ENCODE measurements around the gene FPR1. TPM values are rescaled to one million over a fixed set of nuclear protein-coding genes. Genes with fewer than 3 reads are reported as not detected.
A peak's percentile ranks its signal among the peaks of the same experiment; 100 is the strongest.
"Not testable (repeated sequence)": the region's sequence is repeated elsewhere in the genome, so short reads cannot be mapped to it uniquely, and the experiment has no call there.

Gene FPR1
- total and polyA plus RNA-seq, 2 donors = 3.6 to 4.7 TPM

DNA sequence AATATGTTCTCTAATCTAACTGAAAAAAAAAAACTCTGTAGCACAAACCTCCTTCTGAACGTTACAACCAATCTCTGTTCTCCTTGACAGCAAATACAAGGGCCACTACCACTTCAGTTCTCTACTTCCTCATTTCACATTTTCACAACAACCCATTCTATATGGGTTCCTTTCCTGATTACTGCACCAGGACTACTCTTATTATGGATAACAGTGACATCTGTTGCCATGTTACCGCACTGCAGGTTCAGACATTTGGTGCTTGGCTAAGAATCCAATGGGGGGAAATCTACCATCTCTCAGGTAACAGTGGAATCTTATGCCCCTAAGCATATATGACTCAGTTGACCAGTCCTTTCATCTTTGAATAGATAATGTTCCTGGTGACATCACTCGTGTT is 31.7 kb upstream of the FPR1 start:
- Histone ChIP-seq H3K9me3 (ENCODE audit: control insufficient read depth in 2 of 2, insufficient read depth in 1 of 2, low read length in 1 of 2) (no peaks in the 10 kb centered on the region), H3K36me3 (ENCODE audit: control insufficient read depth in 2 of 2, insufficient read depth in 2 of 2, low read length in 1 of 2) (no peaks in the 10 kb centered on the region), H3K4me3 (ENCODE audit: low read length in 2 of 2) (no peak overlapping the region), H3K27ac (ENCODE audit: low read depth in 1 of 2, low read length in 1 of 2) (no peak overlapping the region), H3K4me1 (ENCODE audit: control insufficient read depth in 2 of 2, insufficient read depth in 2 of 2, low read length in 2 of 2) (no peaks in the 10 kb centered on the region), H3K27me3 (ENCODE audit: control insufficient read depth in 2 of 2, insufficient read depth in 1 of 2, low read length in 1 of 2) (no peaks in the 10 kb centered on the region)
- no peak for DNase-seq (ENCODE audit: low read depth in 6 of 9, low spot score in 9 of 9)
- 13% methylated on average over 3 of the region's 3 CpGs for WGBS

DNA sequence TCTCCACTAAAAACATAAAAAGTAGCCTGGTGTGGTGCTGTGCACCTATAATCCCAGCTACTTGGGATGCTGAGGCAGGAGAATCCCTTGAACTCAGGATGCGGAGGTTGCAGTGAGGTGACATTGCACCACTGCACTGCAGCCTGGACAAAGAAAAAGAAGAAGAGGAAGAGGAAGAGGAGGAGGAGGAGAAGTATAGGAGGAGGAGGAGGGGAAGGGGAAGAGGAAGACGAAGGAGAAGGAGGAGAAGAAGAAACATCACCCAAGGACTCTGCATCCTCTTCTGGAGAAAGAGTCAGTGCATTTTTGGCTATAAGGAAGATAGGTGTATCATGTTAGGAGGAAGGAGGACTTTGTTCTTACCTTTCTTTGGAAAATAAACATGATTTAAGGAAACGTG is 30.3 kb upstream of the FPR1 start:
- Histone ChIP-seq H3K4me3 (ENCODE audit: low read length in 2 of 2) (no peak overlapping the region), H3K27ac (ENCODE audit: low read depth in 1 of 2, low read length in 1 of 2) (no peak overlapping the region), H3K4me1 (ENCODE audit: control insufficient read depth in 2 of 2, insufficient read depth in 2 of 2, low read length in 2 of 2) (no peaks in the 10 kb centered on the region), H3K36me3 (ENCODE audit: control insufficient read depth in 2 of 2, insufficient read depth in 2 of 2, low read length in 1 of 2) (no peaks in the 10 kb centered on the region), H3K27me3 (ENCODE audit: control insufficient read depth in 2 of 2, insufficient read depth in 1 of 2, low read length in 1 of 2) (no peaks in the 10 kb centered on the region), H3K9me3 (ENCODE audit: control insufficient read depth in 2 of 2, insufficient read depth in 1 of 2, low read length in 1 of 2) (no peaks in the 10 kb centered on the region)
- WGBS = 64% methylated on average over 3 of the region's 3 CpGs
- no peak for DNase-seq (ENCODE audit: low read depth in 6 of 9, low spot score in 9 of 9)

DNA sequence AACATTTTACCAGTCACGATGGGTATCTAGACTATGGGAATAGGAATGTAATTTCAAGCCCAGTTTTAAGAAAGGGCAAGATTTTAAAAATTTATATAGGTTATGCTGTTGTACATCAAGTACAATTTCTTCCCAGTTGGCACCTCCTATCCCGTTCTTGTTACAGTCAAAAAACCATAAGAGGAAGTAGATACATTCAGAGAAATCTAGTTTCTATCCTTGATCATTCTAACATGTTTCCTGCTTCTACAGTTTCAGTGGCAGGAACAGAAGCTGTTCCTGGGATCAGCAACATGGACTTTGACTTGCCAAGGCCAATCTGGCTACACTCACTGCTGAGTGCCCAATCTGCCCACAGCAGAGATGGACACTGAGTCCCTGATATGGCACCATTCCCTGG is 28.6 kb upstream of the FPR1 start:
- WGBS = 43% methylated on average over 2 of the region's 2 CpGs
- H3K4me3 ChIP-seq (ENCODE audit: low read length in 2 of 2) = no peak overlapping the region
- no peak overlapping the region for H3K27ac ChIP-seq (ENCODE audit: low read depth in 1 of 2, low read length in 1 of 2)
- no peaks in the 10 kb centered on the region for H3K4me1 ChIP-seq (ENCODE audit: control insufficient read depth in 2 of 2, insufficient read depth in 2 of 2, low read length in 2 of 2)
- H3K27me3 ChIP-seq (ENCODE audit: control insufficient read depth in 2 of 2, insufficient read depth in 1 of 2, low read length in 1 of 2) = no peaks in the 10 kb centered on the region
- H3K36me3 ChIP-seq (ENCODE audit: control insufficient read depth in 2 of 2, insufficient read depth in 2 of 2, low read length in 1 of 2) = no peaks in the 10 kb centered on the region
- H3K9me3 ChIP-seq (ENCODE audit: control insufficient read depth in 2 of 2, insufficient read depth in 1 of 2, low read length in 1 of 2) = no peaks in the 10 kb centered on the region
- DNase-seq (ENCODE audit: low read depth in 6 of 9, low spot score in 9 of 9) = no peak

DNA sequence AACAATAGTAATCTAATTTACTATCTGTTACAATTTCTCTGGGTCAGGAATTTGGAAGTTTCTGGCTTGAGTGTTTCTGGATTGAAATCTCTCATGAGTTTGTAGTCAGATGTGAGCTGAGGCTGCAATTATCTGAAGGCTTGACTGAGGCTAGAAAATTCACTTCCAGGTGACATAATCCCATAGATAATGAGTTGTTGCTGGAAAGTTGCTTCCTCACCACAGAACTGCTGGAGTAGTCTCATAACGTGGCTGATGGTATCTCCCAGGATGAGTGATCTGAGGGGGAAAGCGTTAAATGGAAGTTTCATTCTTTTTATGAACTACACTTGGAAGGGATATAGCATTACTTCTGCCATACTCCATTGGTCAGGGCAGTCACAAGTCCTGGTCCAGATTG is 28.0 kb upstream of the FPR1 start:
- DNase-seq (ENCODE audit: low read depth in 6 of 9, low spot score in 9 of 9) = no peak
- 54% methylated on average over 2 of the region's 2 CpGs for WGBS
- H3K36me3 ChIP-seq (ENCODE audit: control insufficient read depth in 2 of 2, insufficient read depth in 2 of 2, low read length in 1 of 2) = no peaks in the 10 kb centered on the region
- no peaks in the 10 kb centered on the region for H3K27me3 ChIP-seq (ENCODE audit: control insufficient read depth in 2 of 2, insufficient read depth in 1 of 2, low read length in 1 of 2)
- no peak overlapping the region for H3K27ac ChIP-seq (ENCODE audit: low read depth in 1 of 2, low read length in 1 of 2)
- no peaks in the 10 kb centered on the region for H3K4me1 ChIP-seq (ENCODE audit: control insufficient read depth in 2 of 2, insufficient read depth in 2 of 2, low read length in 2 of 2)
- H3K4me3 ChIP-seq (ENCODE audit: low read length in 2 of 2) = no peak overlapping the region
- H3K9me3 ChIP-seq (ENCODE audit: control insufficient read depth in 2 of 2, insufficient read depth in 1 of 2, low read length in 1 of 2) = no peaks in the 10 kb centered on the region

DNA sequence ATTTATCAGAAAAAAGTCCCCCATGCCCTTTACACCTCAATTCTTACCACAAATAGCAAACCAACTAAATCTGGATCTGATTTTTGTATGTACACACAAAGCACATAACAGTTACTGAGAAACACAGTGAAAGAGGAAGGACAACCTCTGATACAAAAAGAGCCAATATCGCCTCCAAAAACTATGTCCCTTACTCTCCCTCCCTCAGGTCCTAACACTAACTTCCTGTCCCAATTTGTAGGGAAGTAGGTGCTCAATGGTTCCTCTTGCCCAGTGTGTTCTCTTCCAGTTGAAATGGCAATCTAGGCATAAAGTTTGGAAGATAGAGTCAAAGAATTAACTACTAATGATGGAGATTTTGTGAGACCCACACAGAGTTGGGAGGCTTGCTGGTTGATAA is 27.5 kb upstream of the FPR1 start:
- Histone ChIP-seq H3K9me3 (ENCODE audit: control insufficient read depth in 2 of 2, insufficient read depth in 1 of 2, low read length in 1 of 2) (no peaks in the 10 kb centered on the region), H3K27me3 (ENCODE audit: control insufficient read depth in 2 of 2, insufficient read depth in 1 of 2, low read length in 1 of 2) (no peaks in the 10 kb centered on the region), H3K4me1 (ENCODE audit: control insufficient read depth in 2 of 2, insufficient read depth in 2 of 2, low read length in 2 of 2) (no peaks in the 10 kb centered on the region), H3K36me3 (ENCODE audit: control insufficient read depth in 2 of 2, insufficient read depth in 2 of 2, low read length in 1 of 2) (no peaks in the 10 kb centered on the region), H3K27ac (ENCODE audit: low read depth in 1 of 2, low read length in 1 of 2) (no peak overlapping the region), H3K4me3 (ENCODE audit: low read length in 2 of 2) (no peak overlapping the region)
- 81% methylated on average over 1 of the region's 1 CpG for WGBS
- DNase-seq (ENCODE audit: low read depth in 6 of 9, low spot score in 9 of 9) = no peak

GRCh38 chr19:51777570-51778462 is 26.1 kb upstream of the FPR1 start:
- H3K27me3 ChIP-seq (ENCODE audit: control insufficient read depth in 2 of 2, insufficient read depth in 1 of 2, low read length in 1 of 2) = no peaks in the 10 kb centered on the region
- no peak overlapping the region for H3K27ac ChIP-seq (ENCODE audit: low read depth in 1 of 2, low read length in 1 of 2)

DNA sequence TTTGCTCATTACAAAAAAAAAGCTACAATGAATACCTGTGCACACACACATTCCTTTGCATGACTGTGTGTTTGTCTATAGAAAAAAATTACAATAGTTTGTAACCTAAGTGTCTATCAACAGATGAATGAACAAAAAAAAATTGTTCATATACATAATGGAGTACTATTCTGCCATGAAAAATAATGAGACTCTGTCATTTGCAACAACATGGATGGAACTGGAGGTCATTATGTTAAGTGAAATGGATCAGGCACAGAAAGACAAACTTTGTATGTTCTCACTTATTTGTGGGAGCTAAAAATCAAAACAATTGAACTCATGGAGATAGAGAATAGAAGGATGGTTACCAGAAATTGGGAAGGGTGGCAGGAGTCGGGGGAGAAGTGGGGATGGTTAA is 24.9 kb upstream of the FPR1 start:
- not testable (repeated sequence) for H3K36me3 ChIP-seq (ENCODE audit: control insufficient read depth in 2 of 2, insufficient read depth in 2 of 2, low read length in 1 of 2); H3K4me3 ChIP-seq (ENCODE audit: low read length in 2 of 2); H3K9me3 ChIP-seq (ENCODE audit: control insufficient read depth in 2 of 2, insufficient read depth in 1 of 2, low read length in 1 of 2); H3K4me1 ChIP-seq (ENCODE audit: control insufficient read depth in 2 of 2, insufficient read depth in 2 of 2, low read length in 2 of 2); H3K27me3 ChIP-seq (ENCODE audit: control insufficient read depth in 2 of 2, insufficient read depth in 1 of 2, low read length in 1 of 2); H3K27ac ChIP-seq (ENCODE audit: low read depth in 1 of 2, low read length in 1 of 2); DNase-seq (ENCODE audit: low read depth in 6 of 9, low spot score in 9 of 9)
- 98% methylated on average over 1 of the region's 1 CpG for WGBS

More at GRCh38 chr19:51777570-51778462, 26.1 kb upstream of the FPR1 start:
- H3K36me3 ChIP-seq (ENCODE audit: control insufficient read depth in 2 of 2, insufficient read depth in 2 of 2, low read length in 1 of 2) = no peaks in the 10 kb centered on the region
- DNase-seq (ENCODE audit: low read depth in 6 of 9, low spot score in 9 of 9) = peak; percentile 9 to 70 (median 52)
- 43% methylated on average over 23 of the region's 23 CpGs for WGBS
- no peaks in the 10 kb centered on the region for H3K9me3 ChIP-seq (ENCODE audit: control insufficient read depth in 2 of 2, insufficient read depth in 1 of 2, low read length in 1 of 2)
- no peaks in the 10 kb centered on the region for H3K4me1 ChIP-seq (ENCODE audit: control insufficient read depth in 2 of 2, insufficient read depth in 2 of 2, low read length in 2 of 2)
- H3K4me3 ChIP-seq (ENCODE audit: low read length in 2 of 2) = no peak overlapping the region

- Histone ChIP-seq H3K4me3 (ENCODE audit: low read length in 2 of 2) (no peak overlapping the region), H3K36me3 (ENCODE audit: control insufficient read depth in 2 of 2, insufficient read depth in 2 of 2, low read length in 1 of 2) (no peaks in the 10 kb centered on the region), H3K4me1 (ENCODE audit: control insufficient read depth in 2 of 2, insufficient read depth in 2 of 2, low read length in 2 of 2) (no peaks in the 10 kb centered on the region), H3K9me3 (ENCODE audit: control insufficient read depth in 2 of 2, insufficient read depth in 1 of 2, low read length in 1 of 2) (no peaks in the 10 kb centered on the region), H3K27ac (ENCODE audit: low read depth in 1 of 2, low read length in 1 of 2) (no peak overlapping the region), H3K27me3 (ENCODE audit: control insufficient read depth in 2 of 2, insufficient read depth in 1 of 2, low read length in 1 of 2) (no peaks in the 10 kb centered on the region)
- WGBS = 84% methylated on average over 6 of the region's 6 CpGs
- DNase-seq (ENCODE audit: low read depth in 6 of 9, low spot score in 9 of 9) = no peak
These were observed 21.3 kb upstream of the FPR1 start for GRCh38 chr19:51772977-51773376.

GRCh38 chr19:51771376-51772130 is 19.9 kb upstream of the FPR1 start:
- H3K4me3 ChIP-seq (ENCODE audit: low read length in 2 of 2) = no peak overlapping the region
- no peak overlapping the region for H3K27ac ChIP-seq (ENCODE audit: low read depth in 1 of 2, low read length in 1 of 2)
- H3K36me3 ChIP-seq (ENCODE audit: control insufficient read depth in 2 of 2, insufficient read depth in 2 of 2, low read length in 1 of 2) = no peaks in the 10 kb centered on the region
- no peak for DNase-seq (ENCODE audit: low read depth in 6 of 9, low spot score in 9 of 9)
- H3K27me3 ChIP-seq (ENCODE audit: control insufficient read depth in 2 of 2, insufficient read depth in 1 of 2, low read length in 1 of 2) = no peaks in the 10 kb centered on the region
- no peaks in the 10 kb centered on the region for H3K9me3 ChIP-seq (ENCODE audit: control insufficient read depth in 2 of 2, insufficient read depth in 1 of 2, low read length in 1 of 2)
- no peaks in the 10 kb centered on the region for H3K4me1 ChIP-seq (ENCODE audit: control insufficient read depth in 2 of 2, insufficient read depth in 2 of 2, low read length in 2 of 2)
- WGBS = 6% methylated on average over 10 of the region's 10 CpGs

All from thymus (tissue), 11 donors.